SK-N-SH (cell line): Measurements from ENCODE around the gene IMPA2.
"Not testable (repeated sequence)": the region's sequence is repeated elsewhere in the genome, so short reads cannot be mapped to it uniquely, and the experiment has no call there.

Experiments used
- CTCF ChIP-seq: fragments of 200-600 bp; sonication (generic); IDR thresholded peaks from 2 replicates; pipeline ENCODE4 v1.6.1; 2017; ENCODE audit warnings: antibody characterized with exemption, mild to moderate bottlenecking, moderate library complexity
- EP300 ChIP-seq, 2 experiments: IDR thresholded peaks; 2 replicates each; pipeline versions ENCODE4 v1.4.0 to v1.6.1; 2012; ENCODE audit warnings: borderline replicate concordance in 1 of 2, low read depth in 1 of 2, low read length in 1 of 2
- RAD21 ChIP-seq: IDR thresholded peaks from 2 replicates; pipeline ENCODE4 v1.6.1; 2012; ENCODE audit warnings: mild to moderate bottlenecking, low read length

- not testable (repeated sequence) for TF ChIP-seq CTCF; EP300 (IDR thresholded peaks at IDR 0.05; ENCODE audit: borderline replicate concordance in 1 of 2, low read depth in 1 of 2, low read length in 1 of 2); RAD21
These were observed 96.7 kb downstream of the IMPA2 start for GRCh38 chr18:12077994-12078393.
